Sigmoid colon (tissue), 7 donors: ENCODE results near the gene ABHD10. TPM values are rescaled to one million over a fixed set of nuclear protein-coding genes. Genes with fewer than 3 reads are reported as not detected.

ENCODE experiments used
- DNase-seq: peaks from one replicate; pipeline ENCODE4 v3.0.0-alpha.2; 2019
- H3K27ac ChIP-seq, 4 donors: fragments of 200-600 bp; sonication (generic); one replicate each; pipeline ENCODE4 v1.5.1; 2016 to 2019; ENCODE audit warnings: mild to moderate bottlenecking in 1 of 4
- H3K27me3 ChIP-seq, 3 donors: fragments of 200-600 bp; sonication (generic); one replicate each; pipeline ENCODE4 v1.5.1; 2019; ENCODE audit warnings: mild to moderate bottlenecking in 1 of 3
- H3K36me3 ChIP-seq, 4 donors: fragments of 200-600 bp; sonication (generic); one replicate each; pipeline ENCODE4 v1.5.1; 2016 to 2019
- H3K4me1 ChIP-seq, 4 donors: fragments of 200-600 bp; sonication (generic); one replicate each; pipeline ENCODE4 v1.5.1; 2017 to 2019
- H3K4me3 ChIP-seq, 4 donors: fragments of 200-600 bp; sonication (generic); one replicate each; pipeline ENCODE4 v1.5.1; 2017 to 2019; ENCODE audit warnings: mild to moderate bottlenecking in 2 of 4, moderate library complexity in 1 of 4
- H3K9me3 ChIP-seq, 4 donors: fragments of 200-600 bp in 3 of 4; sonication (generic) in 3 of 4; one replicate each; pipeline versions ENCODE4 v1.5.1 to v1.6.1; 2013 to 2019
- EP300 ChIP-seq, 4 donors: sonication (generic); formaldehyde crosslinking; IDR thresholded peaks; one replicate each; pipeline ENCODE4 v1.6.1; 2017; ENCODE audit warnings: antibody characterized with exemption in 4 of 4
- POLR2A ChIP-seq, 2 donors: fragments of 450-650 bp; IDR thresholded peaks; one replicate each; pipeline ENCODE4 v1.6.1; 2016; ENCODE audit warnings: antibody characterized with exemption in 2 of 2, mild to moderate bottlenecking in 2 of 2, moderate library complexity in 2 of 2
- POLR2AphosphoS5 ChIP-seq, 4 donors: sonication (generic); formaldehyde crosslinking; IDR thresholded peaks; one replicate each; pipeline ENCODE4 v1.6.1; 2017; ENCODE audit warnings: antibody characterized with exemption in 4 of 4
- WGBS, 2 donors: extraction: QIAGEN DNeasy Blood & Tissue Kit; methylation state at CpG; one replicate each; pipeline ENCODE4 v1.1.7; 2013; 5-methylcytosine and 5-hydroxymethylcytosine counted together
- intact Hi-C: fragments of 100-400 bp; cut with DNase I; formaldehyde crosslinking; loops from one replicate; pipeline ENCODE4 v1.15.1; 2023
- polyA plus RNA-seq, 3 donors: library from polyadenylated mRNA; stranded (reverse); fragments of 200-250 nt; gene quantifications; one replicate each; pipeline ENCODE4 v1.2.3, GENCODE V29; 2013
- total RNA-seq, 4 donors: library from RNA; depleted of rRNA; stranded (reverse); fragments of >200 nt; gene quantifications; one replicate each; pipeline ENCODE4 v1.1.0, GENCODE V29; 2016
- TF ChIP-seq, protein P1 (sequence below), 4 experiments: fragments of 450-650 bp in 3 of 4; fragments of 200-600 bp in 1 of 4; IDR thresholded peaks; one replicate each; pipeline ENCODE4 v1.5.1; 2016 to 2019; ENCODE audit warnings: antibody characterized with exemption in 4 of 4, mild to moderate bottlenecking in 3 of 4, moderate library complexity in 2 of 4
- donor health status: healthy with polysubstance abuse.
- donor health status: Bipolar disorder and iron deficiency.
- donor health status: healthy.

ABHD10 gene
- total and polyA plus RNA-seq, 7 donors, result 13.3 to 28.3 (median 18.3) TPM

DNA sequence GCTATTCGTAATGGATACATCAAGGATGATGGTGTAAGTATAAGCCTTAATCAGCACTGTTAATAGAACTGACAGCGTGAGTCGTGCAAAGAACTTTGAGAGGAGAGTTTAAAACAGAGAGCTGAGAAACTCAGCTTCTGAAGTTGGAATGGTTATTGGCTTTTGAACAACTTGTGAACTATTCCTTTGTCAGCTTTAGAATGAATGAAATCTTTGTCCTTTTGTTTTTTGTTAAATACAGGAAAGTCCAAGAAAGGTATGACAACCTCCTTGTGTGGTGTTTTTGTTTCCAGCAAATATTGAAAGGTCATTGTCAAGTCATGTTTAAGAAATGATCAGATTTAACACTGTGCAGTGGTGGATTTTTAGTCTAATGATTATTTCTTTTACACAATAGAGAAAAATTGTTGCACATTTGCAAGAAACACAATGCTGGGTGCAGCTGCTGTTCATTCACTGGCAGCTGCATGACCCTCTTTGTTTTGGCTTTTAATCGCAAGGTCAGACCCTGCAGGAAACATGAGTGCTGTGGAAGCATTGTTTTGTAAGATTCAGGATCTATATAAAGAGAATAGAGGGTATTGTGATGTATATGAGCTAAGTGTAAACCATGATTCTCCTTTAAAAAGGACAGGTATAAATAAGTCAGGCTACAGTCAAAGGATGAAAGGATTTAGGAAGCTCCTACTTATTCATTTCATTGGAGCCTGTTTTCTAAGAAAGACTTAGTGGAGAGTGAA is 21.7 kb upstream of the ABHD10 start:
- Histone ChIP-seq H3K4me1 (peaks cover 0 to 31% (median 25%) of the 10 kb centered on the region in 4 donors), H3K27me3 (no peaks in the 10 kb centered on the region), H3K9me3 (no peaks in the 10 kb centered on the region), H3K4me3 (no peak overlapping the region), H3K36me3 (peaks cover 5 to 40% (median 15%) of the 10 kb centered on the region in 4 donors), H3K27ac (no peak overlapping the region)
- 80 to 89% methylated on average over 4 of the region's 4 CpGs for WGBS, 2 donors
- TF ChIP-seq POLR2AphosphoS5 (IDR thresholded peaks at IDR 0.05), result peak in 1 of 4 donors; percentile 4
- TF ChIP-seq, protein P1, sequence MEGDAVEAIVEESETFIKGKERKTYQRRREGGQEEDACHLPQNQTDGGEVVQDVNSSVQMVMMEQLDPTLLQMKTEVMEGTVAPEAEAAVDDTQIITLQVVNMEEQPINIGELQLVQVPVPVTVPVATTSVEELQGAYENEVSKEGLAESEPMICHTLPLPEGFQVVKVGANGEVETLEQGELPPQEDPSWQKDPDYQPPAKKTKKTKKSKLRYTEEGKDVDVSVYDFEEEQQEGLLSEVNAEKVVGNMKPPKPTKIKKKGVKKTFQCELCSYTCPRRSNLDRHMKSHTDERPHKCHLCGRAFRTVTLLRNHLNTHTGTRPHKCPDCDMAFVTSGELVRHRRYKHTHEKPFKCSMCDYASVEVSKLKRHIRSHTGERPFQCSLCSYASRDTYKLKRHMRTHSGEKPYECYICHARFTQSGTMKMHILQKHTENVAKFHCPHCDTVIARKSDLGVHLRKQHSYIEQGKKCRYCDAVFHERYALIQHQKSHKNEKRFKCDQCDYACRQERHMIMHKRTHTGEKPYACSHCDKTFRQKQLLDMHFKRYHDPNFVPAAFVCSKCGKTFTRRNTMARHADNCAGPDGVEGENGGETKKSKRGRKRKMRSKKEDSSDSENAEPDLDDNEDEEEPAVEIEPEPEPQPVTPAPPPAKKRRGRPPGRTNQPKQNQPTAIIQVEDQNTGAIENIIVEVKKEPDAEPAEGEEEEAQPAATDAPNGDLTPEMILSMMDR (IDR thresholded peaks at IDR 0.05), result no peak
- no peak for TF ChIP-seq POLR2A (IDR thresholded peaks at IDR 0.05)
- no peak for DNase-seq
- intact Hi-C loops, result no loop called here

DNA sequence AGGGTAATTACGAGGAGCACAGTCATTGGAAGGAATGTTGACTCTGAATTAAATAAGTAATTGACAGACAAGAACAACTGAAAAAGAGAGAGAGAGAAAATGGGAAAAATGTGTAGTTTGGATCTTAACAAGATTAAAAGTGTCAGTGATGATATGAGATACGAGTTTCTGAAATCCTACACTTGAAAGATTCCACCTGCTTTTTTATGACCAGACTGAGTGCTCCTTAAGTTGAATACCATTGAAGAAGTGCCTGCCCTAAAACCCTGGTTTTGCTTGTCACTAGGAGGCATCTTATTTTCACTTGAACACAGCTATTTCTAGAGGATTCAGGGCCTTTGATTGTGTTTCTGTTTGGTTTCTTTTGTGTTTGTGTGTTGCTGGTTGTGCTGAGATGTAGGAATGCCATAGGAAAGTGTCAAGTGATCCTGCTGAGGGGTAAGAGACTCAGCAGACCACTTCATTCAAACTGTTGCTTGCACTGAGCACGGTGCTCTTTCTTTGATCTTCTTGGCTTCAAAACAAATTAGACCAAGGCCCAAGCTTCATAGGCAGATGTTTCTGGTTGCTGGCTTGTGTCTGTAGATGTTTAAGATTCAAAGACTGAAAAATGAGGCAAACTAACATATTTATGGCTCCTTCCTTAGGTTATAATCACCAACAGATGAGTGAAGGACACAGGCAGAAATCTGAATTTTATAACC is 17.2 kb upstream of the ABHD10 start:
- intact Hi-C loops, result no loop called here
- no peak for DNase-seq
- Histone ChIP-seq H3K9me3 (no peaks in the 10 kb centered on the region), H3K4me1 (peaks cover 0 to 20% (median 10%) of the 10 kb centered on the region in 4 donors), H3K27ac (peak overlapping the region in 1 of 4 donors; percentile 39), H3K4me3 (no peak overlapping the region), H3K27me3 (no peaks in the 10 kb centered on the region), H3K36me3 (peaks cover 0 to 51% (median 7%) of the 10 kb centered on the region in 4 donors)
- 66 to 83% methylated on average over 3 of the region's 3 CpGs for WGBS, 2 donors
- TF ChIP-seq, protein P1 (IDR thresholded peaks at IDR 0.05), result no peak
- TF ChIP-seq POLR2A (IDR thresholded peaks at IDR 0.05) (no peak), EP300 (IDR thresholded peaks at IDR 0.05) (no peak), POLR2AphosphoS5 (IDR thresholded peaks at IDR 0.05) (no peak)

DNA sequence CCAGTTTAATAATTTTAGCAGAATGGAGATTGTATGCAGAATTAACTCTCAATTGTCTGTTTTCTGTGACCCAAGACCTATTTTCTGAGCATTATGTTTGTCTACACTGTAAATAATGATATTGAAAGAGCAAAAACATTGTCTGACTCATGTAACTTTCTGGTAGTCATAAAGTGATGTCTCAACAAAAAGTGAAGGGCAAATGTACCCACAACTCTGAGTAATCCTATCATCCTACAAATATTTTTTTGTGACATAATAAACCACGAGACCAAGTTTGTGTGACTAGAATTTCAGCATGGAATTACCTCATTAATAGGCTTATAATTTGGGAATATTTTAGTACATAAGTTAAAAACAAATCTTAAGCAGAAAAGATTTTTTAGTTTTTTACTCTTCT is 15.4 kb upstream of the ABHD10 start:
- H3K4me1 ChIP-seq, result peaks cover 0 to 37% (median 21%) of the 10 kb centered on the region in 4 donors
- H3K27ac ChIP-seq, result peak overlapping the region in 1 of 4 donors; percentile 5
- 69 to 76% methylated on average over 1 of the region's 1 CpG for WGBS, 2 donors
- no peaks in the 10 kb centered on the region for H3K27me3 ChIP-seq
- TF ChIP-seq POLR2A (IDR thresholded peaks at IDR 0.05) (no peak), POLR2AphosphoS5 (IDR thresholded peaks at IDR 0.05) (no peak), EP300 (IDR thresholded peaks at IDR 0.05) (no peak)
- TF ChIP-seq, protein P1 (IDR thresholded peaks at IDR 0.05), result no peak
- intact Hi-C loops, result no loop called here
- no peak for DNase-seq
- H3K4me3 ChIP-seq, result no peak overlapping the region
- H3K36me3 ChIP-seq, result peaks cover 0 to 52% (median 7%) of the 10 kb centered on the region in 4 donors
- no peaks in the 10 kb centered on the region for H3K9me3 ChIP-seq

DNA sequence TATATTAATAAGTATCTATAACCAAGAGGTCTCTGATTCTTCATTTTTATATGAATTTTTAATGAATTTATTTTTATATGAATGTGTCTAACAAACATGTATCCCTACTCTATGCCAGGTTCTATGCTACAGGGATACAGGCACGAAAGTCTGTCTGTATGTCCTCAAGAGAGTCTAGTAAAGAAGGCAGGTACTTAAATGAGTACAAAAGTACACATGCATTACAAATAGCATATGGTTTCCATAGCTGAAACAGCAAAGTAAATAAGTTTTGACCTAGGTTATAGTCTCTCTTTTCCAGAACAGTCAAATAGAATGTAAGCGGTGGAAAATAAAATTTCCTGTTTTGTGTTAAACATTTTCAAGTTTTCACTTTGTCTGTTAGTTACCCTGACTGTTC is 13.3 kb upstream of the ABHD10 start:
- intact Hi-C loops, result no loop called here
- 76 to 82% methylated on average over 2 of the region's 2 CpGs for WGBS, 2 donors
- Histone ChIP-seq H3K4me3 (no peak overlapping the region), H3K4me1 (peaks cover 0 to 43% (median 27%) of the 10 kb centered on the region in 4 donors), H3K27ac (peak overlapping the region in 1 of 4 donors; percentile 31), H3K9me3 (no peaks in the 10 kb centered on the region), H3K27me3 (no peaks in the 10 kb centered on the region), H3K36me3 (peaks cover 0 to 69% (median 7%) of the 10 kb centered on the region in 4 donors)
- DNase-seq, result no peak
- TF ChIP-seq EP300 (IDR thresholded peaks at IDR 0.05) (no peak), POLR2A (IDR thresholded peaks at IDR 0.05) (no peak), POLR2AphosphoS5 (IDR thresholded peaks at IDR 0.05) (no peak)
- TF ChIP-seq, protein P1 (IDR thresholded peaks at IDR 0.05), result no peak
